HG03196 (cell line): ENCODE measurements around the gene ITGA2.

Source experiments
- ATAC-seq: cut with Tn5 transposase; IDR thresholded peaks from one replicate; pipeline ENCODE4 v1.9.1; 2021; ENCODE audit not compliant: unreplicated experiment

Gene ITGA2

GRCh38 chr5:52988335-52989024, 672 bp upstream of the ITGA2 start:
- no peak for ATAC-seq

- peak; percentile 22 for ATAC-seq
Measured at GRCh38 chr5:52989781-52990527, 802 bp downstream of the ITGA2 start.

- no peak for ATAC-seq
Measured at GRCh38 chr5:52990528-52990925, 1.4 kb downstream of the ITGA2 start.

GRCh38 chr5:52993367-52993766, 4.2 kb downstream of the ITGA2 start:
- no peak for ATAC-seq

GRCh38 chr5:52994266-52994665, 5.1 kb downstream of the ITGA2 start:
- no peak for ATAC-seq

GRCh38 chr5:52995095-52995494, 5.9 kb downstream of the ITGA2 start:
- no peak for ATAC-seq

GRCh38 chr5:52995914-52996313, 6.8 kb downstream of the ITGA2 start:
- ATAC-seq, result no peak

GRCh38 chr5:52996979-52997378, 7.8 kb downstream of the ITGA2 start:
- ATAC-seq, result no peak

- ATAC-seq, result no peak
Measured at GRCh38 chr5:52997424-52997823, 8.3 kb downstream of the ITGA2 start.

- no peak for ATAC-seq
Measured at GRCh38 chr5:52998552-52999313, 9.6 kb downstream of the ITGA2 start.

- ATAC-seq, result no peak
Measured at GRCh38 chr5:52999344-52999949, 10.3 kb downstream of the ITGA2 start.

- ATAC-seq, result no peak
Measured at GRCh38 chr5:53001541-53001940, 12.4 kb downstream of the ITGA2 start.

- ATAC-seq, result no peak
Measured at GRCh38 chr5:53002491-53002890, 13.3 kb downstream of the ITGA2 start.

- ATAC-seq, result no peak
Measured at GRCh38 chr5:53003144-53003543, 14.0 kb downstream of the ITGA2 start.

- ATAC-seq, result no peak
Measured at GRCh38 chr5:53006911-53007890, 18.0 kb downstream of the ITGA2 start.

- peak; percentile 88 for ATAC-seq
Measured at GRCh38 chr5:53008751-53009150, 19.6 kb downstream of the ITGA2 start.

- no peak for ATAC-seq
Measured at GRCh38 chr5:53009816-53010215, 20.7 kb downstream of the ITGA2 start.

GRCh38 chr5:53010814-53011213, 21.7 kb downstream of the ITGA2 start:
- ATAC-seq, result no peak

- no peak for ATAC-seq
Measured at GRCh38 chr5:53011233-53011632, 22.1 kb downstream of the ITGA2 start.

GRCh38 chr5:53013857-53014256, 24.7 kb downstream of the ITGA2 start:
- no peak for ATAC-seq
